Measurements from ENCODE around the gene SYCP2.

DNA sequence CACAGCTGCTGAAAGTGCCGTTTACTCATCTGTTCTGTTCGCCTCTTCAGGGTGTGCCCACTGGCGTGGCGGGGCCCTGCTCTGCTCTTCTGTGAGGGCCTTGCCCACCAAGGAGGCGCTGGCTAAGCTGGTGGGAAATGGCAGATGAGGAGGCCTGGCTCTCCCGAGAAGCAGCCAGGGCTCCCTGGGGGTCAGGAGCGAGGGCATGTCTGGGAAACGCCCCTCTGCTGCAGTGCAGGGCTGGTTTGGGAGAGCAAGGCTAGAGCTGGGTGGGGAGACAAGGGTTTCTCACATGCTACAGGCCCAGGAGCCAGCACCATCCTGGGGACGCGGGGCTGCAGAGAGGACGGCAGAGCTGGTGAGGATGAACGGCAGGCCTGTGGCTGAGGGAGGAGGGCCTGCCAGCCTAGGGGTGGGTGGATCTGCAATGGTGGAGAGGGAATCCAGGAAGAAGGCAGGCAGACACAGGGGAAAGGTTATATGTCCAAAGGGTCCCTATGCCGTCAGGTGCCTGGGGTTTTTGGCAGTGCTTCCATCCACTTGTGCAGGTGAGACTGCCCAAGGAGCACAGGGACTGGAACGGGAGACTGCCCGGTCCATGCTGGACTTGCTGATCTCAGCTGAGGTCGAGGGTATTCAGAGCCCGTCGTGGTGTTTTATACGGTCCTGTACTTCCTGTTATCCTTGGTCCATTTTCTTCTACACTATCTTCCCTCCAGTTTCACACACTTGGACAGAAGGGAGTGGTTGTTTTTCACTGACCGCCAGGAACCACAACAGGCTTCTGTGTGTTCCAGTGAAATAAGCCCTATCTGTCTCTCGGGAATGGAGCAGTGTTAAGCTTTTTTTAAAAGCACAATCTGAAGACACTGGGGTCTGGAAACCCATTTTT, 119.2 kb downstream of the SYCP2 start:
- TF ChIP-seq EZH2phosphoT487 (IDR thresholded peaks at IDR 0.05; ENCODE audit: borderline replicate concordance, low read length), result no peak
- TF ChIP-seq, protein P1, sequence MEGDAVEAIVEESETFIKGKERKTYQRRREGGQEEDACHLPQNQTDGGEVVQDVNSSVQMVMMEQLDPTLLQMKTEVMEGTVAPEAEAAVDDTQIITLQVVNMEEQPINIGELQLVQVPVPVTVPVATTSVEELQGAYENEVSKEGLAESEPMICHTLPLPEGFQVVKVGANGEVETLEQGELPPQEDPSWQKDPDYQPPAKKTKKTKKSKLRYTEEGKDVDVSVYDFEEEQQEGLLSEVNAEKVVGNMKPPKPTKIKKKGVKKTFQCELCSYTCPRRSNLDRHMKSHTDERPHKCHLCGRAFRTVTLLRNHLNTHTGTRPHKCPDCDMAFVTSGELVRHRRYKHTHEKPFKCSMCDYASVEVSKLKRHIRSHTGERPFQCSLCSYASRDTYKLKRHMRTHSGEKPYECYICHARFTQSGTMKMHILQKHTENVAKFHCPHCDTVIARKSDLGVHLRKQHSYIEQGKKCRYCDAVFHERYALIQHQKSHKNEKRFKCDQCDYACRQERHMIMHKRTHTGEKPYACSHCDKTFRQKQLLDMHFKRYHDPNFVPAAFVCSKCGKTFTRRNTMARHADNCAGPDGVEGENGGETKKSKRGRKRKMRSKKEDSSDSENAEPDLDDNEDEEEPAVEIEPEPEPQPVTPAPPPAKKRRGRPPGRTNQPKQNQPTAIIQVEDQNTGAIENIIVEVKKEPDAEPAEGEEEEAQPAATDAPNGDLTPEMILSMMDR (conservative IDR thresholded peaks at IDR 0.05; ENCODE audit: low read depth, low read length), result no peak
- no peak for TF ChIP-seq EZH2 (IDR thresholded peaks at IDR 0.05; ENCODE audit: low read length, unreplicated experiment)

All from PC-3 (cell line).